ENCODE measurements around the gene SLC2A9.

GRCh38 chr4:10034612-10035104 is 13.4 kb upstream of the SLC2A9 start:
- TF ChIP-seq CTCF (IDR thresholded peaks at IDR 0.05): no peak
- TF ChIP-seq POLR2A (IDR thresholded peaks at IDR 0.05): no peak
